Occipital lobe (tissue), 2 donors: ENCODE results near the gene CCL23. TPM values are rescaled to one million over a fixed set of nuclear protein-coding genes. Genes with fewer than 3 reads are reported as not detected.
"Not testable (repeated sequence)": the region's sequence is repeated elsewhere in the genome, so short reads cannot be mapped to it uniquely, and the experiment has no call there.

Source experiments
- DNase-seq: peaks from one replicate; lab custom pipeline; 2025; lab: John Stamatoyannopoulos, UW
- total RNA-seq: library from RNA; depleted of rRNA; stranded (reverse); fragments of >200 nt; gene quantifications from one replicate; pipeline ENCODE4 v1.2.3, GENCODE V29; 2014

CCL23 gene, protein sequence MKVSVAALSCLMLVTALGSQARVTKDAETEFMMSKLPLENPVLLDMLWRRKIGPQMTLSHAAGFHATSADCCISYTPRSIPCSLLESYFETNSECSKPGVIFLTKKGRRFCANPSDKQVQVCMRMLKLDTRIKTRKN
- total RNA-seq = not detected

DNA sequence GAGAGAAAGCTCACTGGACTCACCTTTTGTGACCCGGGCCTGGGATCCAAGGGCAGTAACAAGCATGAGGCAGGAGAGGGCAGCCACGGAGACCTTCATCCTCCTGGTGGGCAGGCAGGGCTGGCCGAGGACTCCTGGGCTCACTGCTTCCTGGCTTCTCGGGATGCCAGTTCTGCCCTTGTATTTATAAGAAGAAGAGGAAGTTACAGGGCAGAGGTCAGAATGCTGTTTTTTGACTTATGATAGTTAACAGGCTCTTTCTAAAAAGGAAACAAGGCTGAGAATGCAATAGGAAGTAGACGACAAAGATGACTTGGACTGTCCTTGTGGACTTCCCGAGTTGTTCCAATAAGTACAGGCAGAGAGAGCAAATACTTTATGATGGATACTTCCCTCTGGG, at the start of gene CCL23:
CCL23 (minus strand) TSS at position 174 of the 400 bp plus-strand sequence; CDS start at position 99, 75 bp downstream.
- no peak for DNase-seq

DNA sequence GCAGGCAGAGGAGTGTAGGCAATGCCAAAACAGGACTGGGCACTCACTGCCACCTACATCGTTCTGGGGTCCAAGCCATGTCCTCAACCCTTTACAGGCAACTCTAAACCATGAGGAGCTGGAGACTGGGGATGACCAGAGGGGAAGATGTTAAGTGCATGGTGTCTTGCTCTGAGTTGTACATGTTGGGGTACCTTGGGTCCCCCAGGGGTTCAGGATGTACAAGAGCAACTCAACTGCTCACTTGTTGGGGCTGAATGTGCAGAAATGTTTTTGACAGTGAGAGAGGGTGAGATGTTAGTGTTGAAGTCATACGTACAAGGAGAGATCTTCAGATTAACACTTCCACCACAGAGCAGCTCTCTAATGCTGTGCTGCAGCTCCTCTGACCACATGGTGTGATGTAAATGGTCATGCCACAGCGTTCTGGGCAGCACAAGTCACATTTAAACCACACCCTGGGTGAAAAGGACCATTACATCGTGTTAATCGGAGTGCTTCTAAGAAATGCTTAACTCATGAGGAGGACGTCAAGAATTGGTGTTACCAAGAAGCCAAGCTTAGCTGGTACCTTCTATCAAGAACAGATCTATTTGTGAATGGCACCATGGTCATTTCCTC, 48.7 kb upstream of the CCL23 start:
- no peak for DNase-seq

DNA sequence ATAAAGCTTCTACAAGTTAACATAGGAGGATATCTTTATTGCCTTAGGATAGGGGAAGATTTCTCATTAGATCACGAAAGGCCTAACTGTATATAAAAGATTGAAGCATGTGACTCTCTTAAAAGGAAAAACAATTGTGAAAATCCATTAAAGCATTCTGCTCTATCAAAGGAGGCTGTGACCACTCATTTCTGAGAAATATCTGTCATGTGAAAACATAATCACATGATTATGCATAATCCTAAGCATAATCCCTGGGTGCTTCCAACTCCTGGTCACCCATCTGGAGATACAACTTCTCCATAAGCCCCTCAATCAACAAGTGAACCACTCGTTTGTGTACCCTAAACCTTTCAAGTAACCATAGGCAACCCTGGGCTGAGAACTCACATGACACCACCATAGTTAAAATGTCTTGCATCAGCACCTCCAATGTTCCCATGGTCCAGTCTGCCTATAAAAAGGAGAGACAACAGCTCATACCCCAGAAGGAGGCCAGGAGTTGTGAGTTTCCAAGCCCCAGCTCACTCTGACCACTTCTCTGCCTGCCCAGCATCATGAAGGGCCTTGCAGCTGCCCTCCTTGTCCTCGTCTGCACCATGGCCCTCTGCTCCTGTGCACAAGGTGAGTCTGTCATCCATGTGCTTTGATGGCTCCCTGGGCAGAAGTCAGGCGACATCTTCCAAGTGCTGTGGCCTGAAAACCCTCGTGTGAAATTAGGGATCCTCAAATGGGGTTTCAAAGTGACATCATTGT, 46.2 kb upstream of the CCL23 start, which contains the start of gene CCL18:
CCL18 (plus strand) TSS at position 487 of the 756 bp plus-strand sequence; CDS start at position 558, 71 bp downstream.
- DNase-seq = no peak

DNA sequence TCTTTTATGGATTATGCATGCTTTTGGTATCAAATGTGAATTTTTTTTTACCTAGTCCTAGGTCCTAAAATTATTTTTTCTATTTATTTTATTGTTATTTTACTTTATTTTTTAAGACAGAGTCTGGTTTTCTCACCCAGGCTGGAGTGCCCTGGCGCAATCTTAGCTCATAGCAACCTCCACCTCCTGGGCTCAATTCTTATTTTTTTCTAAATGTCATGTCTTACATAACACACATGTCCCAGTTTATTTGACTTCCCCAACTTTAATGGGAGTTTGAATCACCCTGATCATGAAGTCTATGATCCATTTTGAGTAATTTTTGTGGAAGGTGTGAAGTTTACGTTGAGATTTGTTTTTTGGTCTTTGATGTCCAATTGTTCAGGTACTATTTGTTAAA, 43.0 kb upstream of the CCL23 start:
- no peak for DNase-seq

DNA sequence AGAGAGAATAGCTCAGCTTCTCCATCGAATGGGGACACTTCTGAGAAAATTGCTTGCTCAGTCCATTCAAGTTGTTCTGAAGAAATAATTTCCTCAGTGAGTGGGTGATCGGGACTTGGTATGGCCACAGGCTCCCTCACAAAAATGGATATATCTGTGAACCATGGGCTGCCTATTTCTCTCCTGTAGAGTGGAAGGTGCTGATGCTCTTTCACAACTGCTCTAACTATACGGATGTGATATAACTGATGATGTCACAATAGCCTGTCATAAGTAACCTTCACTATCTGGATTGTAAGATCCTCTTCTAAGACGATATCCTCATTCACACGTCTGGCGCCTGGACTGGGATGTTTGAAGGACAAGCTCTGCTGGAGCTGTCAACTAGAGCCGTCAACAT, 41.6 kb upstream of the CCL23 start:
- no peak for DNase-seq

DNA sequence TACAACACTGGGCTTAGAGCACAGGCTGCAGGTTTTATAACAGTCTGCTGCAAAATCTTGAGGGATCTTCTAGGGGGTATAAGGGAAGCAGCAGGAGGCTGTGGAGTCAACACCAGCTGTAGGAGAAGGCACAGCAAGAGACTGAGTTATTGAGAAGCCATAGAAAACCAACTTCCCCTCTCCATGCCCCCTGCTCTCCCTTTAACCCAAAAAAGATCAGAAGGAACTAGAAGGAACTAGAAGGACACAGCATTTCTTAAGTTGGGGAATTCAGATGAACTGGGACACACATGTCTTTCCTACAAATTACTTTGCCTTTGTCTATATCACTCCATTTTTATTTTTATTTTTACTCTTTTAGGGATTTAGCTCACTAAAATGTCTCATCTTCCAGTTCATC, 40.1 kb upstream of the CCL23 start:
- DNase-seq = no peak

DNA sequence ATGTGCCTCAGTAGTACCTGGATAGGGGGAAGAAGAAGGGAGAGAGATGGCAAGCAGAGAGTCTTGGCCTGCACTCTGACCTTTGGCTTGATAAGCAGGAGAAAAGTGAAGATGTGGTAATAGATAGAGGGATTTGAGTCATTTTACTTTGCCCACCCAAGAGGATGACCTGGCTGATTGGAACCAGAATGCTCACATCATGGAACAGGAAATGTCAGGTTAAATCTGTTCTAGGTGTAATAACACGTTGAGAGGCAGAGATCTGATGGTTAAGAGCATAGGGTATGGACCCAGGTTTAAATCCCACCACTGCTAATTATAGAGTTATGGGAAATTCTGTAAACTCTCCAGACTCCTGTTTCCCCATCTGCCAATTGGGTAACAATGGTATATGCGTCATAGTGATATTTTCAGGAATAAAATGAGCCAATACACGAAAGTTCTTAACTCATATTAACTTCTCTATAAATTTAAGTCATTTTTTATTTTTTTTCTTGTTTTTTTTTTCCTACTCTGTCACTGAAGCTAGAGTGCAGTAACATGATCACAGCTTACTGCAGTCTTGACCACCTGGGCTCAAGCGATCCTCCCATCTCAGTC, 38.2 kb upstream of the CCL23 start:
- DNase-seq = no peak

DNA sequence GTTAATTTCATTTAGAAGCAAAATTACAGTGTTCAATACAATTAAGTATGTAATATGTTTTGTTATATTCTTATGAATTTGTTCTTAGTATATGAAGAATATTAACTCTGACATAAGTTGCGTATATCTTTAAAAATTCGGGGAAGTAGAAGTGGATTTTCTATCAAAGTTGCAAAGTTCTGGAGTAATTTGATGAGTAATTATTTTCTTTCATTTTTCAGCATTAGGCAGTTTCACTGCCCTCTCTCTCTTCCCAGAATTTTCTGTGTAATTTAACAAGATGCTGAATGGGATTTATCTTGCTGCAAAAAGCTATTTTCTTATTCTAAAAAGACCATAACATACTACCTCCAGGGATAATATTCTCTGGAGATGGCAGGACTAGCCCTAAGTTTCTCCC, 37.4 kb upstream of the CCL23 start:
- DNase-seq = no peak

DNA sequence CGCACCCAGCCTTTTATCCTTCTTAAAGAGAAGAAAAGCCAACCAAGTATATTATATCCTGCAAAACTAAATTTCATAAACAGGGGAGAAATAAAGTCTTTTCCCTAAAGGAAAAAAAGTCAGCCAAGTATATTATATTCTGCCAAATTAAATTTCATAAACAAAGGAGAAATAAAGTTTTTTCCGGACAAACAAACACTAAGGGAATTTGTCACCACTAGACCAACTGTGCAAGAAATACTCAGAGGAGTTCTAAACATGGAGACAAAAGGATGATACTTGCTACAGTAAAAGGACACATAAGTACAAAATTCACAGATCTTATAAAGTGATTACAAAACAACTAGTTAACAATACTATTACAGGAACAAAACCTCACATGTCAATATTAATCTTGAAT, 31.9 kb upstream of the CCL23 start:
- DNase-seq = no peak

DNA sequence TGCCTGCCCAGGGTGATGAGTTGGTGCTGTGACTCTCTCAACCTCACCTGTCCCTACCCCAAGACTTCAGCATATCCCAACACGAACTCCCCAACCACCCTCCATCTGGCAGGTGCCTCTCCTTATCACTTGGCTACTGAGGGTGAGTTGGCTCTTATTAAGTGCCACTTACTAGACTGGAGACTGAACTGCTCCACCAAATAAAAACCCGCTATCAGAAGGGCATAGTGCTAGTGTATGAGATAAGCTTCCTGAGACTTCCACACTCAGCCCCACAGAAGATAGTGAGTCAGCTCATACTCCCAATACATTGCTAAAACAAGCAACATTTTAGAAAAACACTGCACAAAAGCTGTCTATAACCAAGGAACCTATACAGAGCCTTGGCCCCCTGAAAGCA, 30.3 kb upstream of the CCL23 start:
- DNase-seq = no peak

DNA sequence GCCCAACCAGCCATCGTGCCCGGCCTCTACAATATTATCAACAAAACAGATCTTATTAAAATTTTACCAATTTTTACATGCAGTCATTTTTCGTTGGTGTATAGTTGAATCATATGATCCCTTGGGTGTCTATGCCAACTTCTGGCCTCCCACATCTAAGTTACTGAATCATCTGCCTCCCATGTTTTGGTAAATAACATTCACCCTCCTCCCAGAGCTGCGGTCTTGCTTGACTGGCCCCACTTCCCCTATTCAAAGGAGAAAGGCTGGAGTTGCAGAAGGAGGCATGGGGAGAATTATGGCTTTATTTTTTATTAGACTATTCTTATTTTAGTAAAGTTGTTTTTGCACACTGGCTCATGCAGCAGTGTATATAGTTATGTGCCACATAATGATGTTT, 18.5 kb upstream of the CCL23 start:
- DNase-seq = no peak

DNA sequence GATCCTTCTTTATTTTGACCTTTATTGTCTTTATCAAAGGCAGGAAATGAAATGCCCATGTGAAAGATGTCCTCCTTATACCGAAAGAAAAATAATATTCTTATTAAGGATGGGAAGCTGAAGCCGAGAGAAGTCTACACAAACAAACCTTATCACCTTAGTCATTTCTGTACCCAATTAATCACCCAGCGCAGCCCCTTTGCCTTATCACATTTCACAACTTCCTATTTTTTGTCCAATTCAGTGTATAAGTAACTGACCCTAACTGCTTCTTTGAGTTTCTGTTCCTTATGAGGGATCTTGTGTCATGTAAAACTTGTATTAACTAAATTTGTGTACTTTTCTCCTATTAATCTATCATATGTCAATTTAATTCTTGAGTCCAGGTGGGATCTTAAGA, 16.4 kb upstream of the CCL23 start:
- no peak for DNase-seq

DNA sequence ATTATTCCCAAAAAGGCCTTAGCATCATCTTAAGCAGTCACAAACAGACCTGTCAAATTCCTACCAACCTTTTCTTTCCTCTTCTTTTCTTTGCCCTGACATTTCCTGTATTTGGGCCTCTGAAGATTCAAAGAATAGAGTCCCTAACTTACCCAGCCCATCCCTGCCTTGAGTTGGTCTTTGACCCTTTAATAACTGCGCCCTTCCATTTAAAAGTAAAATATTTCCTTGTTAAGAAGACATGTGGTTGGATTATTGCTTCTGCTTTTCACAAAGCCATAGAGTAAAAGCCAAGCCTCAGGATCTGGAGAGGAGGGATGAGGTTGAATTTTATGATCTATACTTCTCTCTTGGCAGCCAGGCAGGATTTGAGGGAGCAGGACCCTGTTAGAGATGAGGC, 13.2 kb upstream of the CCL23 start:
- no peak for DNase-seq

DNA sequence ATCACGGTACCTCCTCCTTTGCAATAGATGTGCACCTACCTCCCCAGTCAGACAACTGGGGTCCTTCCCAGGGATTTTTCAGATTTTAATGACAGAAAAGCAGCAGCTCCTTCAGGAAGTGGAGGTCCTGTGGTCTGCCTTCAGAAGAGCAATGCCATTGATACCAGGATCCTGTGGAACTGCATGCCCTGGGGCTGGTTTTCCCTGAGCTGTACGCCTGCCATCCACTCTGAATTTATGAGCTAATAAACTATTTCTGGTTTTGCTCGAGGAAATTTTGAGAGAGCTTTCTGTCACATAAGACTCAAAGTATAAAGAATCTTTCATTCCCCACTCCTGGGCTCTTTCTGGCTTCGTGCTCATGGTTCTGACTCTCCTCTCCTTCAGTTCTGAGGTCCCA, 10.0 kb upstream of the CCL23 start:
- no peak for DNase-seq

DNA sequence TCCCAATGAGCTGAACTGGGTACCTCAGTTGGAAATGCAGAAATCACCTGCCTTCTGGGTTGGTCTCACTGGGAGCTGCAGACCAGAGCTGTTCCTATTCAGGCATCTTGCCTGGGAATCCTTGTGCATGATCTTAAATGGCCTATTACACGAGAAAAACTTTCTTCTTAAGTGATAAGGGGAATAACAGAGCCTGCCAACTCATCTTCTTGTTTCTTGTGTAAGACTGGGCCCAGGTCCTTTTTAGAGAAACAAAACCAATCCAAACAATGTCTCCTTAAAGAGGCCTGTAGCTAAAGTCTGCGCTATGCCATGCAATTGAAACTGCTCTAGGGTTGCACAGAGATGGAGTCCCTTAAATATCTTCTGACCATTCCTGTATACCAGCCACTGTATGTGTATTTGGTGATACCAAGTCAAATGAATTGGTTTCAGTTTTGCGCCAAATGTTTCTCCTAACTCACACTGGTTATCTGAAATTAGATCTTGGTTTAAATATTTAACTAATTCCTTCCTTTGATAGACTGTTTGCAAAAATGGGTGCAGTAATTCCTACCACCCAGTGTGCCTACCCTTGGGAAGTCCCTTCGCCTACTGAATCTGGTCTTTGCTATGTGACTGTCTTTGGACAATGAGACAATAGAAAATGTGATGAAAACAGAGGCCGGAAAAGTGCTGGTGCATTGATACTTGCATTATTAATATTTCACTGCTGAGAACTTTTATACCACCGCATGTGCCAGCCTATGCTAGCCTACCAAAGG, 6.5 kb upstream of the CCL23 start:
- no peak for DNase-seq

DNA sequence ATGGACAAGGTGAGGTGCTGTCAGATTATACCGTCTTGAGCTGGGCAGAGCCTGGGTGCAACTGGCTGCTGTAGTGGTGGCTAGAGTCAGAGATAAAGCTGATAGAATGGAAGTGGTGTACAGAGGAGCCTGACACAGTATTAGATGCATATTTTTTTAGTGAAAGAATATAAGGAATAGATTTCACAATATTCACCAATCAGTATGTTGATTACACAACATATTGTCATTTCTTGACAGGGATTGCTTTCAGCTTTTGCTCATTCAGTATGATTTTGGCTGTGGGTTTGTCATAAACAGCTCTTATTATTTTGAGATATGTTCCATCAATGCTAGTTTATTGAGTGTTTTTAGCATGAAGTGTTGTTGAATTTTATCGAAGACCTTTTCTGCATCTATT, 1.7 kb upstream of the CCL23 start:
- DNase-seq = no peak

DNA sequence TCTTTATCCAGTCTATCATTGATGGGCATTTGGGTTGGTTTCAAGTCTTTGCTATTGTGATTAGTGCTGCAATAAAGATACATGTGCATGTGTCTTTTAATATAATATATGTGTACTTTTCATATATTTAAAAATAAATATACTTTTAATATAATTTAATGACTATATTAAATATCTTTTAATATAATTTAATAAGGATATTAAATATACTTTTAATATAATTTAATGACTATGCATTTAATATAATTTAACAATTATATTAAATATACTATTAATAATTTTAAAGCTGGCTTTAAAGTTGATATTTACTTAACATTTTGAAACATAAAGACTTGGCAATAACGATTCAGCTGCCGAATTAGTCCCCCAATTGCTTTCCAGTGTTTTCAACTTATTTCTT, 1.2 kb downstream of the CCL23 start:
- no peak for DNase-seq

DNA sequence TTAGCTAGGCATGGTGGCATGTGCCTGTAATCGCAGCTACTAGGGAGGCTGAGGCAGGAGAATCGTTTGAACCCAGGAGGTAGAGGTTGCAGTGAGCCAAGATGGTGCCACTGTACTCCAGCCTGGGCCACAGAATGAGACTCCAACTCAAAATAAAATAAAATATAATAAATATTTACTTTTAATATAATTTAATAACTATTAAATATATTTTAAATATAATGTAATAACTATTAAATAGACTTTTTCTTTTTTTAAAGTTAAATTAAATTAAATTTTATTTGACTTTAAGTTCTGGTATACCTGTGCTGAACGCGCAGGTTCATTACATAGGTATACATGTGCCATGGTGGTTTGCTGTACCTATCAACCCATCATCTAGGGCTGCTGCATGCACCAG, 1.9 kb downstream of the CCL23 start:
- not testable (repeated sequence) for DNase-seq

DNA sequence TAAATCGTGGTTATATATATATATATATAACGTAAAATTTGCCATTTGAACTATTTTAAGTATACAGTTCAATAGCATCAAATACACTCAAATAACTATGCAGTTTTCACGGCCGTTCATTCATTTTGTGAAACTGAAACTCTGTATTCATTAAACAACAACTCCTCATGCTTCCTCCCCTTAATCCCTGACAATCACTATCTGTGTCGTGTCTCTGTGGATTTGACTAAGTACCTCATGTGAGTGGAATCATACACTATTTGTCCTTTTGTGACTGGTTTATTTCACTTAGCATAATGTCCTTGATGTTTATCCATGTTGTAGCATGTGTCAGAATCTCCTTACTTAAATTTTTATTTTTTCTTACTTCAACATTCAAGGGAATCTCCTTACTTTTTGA, 2.8 kb downstream of the CCL23 start:
- no peak for DNase-seq

DNA sequence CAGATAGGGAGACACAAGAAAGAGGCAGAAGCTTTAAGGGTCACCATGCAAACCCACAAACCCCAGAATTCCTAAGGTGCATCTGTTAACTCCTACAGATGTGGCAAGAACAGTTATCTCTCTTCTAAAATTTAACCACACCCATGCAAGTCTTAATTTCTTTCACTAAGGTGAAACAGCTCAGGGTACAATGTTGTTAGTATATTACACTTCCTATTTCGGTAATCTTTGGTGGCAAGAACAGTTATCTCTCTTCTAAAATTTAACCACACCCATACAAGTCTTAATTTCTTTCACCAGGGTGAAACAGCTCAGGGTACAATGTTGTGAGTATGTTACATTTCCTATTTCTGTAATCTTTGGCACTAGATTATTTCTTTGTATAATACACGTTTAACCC, 6.6 kb downstream of the CCL23 start:
- DNase-seq = no peak

DNA sequence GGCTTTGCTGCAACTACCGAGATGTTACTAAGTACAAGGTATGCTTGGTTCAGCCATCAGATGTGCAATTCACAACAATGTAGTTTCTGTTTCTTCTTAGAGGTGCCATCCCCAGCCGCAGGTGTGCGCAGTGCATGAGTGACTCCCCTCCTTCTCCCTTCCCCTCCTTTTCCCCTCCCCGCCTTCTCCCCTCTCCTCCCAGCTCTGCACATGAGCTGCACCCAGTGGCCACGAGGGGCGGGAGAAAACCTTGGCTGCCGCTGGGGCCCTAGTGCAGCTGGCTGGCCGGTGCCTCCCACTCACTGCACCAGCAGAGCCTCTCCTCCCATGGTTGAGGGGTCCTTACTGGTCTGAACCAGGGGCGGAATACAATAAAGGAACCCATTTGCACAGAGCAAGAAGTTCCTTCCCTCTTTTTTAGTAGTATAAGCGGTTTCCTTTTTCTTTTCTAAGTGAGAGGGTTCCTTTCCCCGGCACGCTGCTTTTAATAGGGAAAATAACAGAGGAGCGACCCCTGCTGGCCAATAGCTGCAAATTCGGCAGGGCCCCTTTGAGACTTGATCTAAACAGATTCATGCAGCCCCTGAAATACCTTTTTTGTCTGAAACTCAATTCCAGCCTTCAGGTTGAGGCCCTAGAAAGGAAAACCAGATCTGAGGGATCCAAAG, 8.6 kb downstream of the CCL23 start:
- DNase-seq = no peak
